Natural killer cell (primary cell): ENCODE data around the gene ZMAT2. TPM values are rescaled to one million over a fixed set of nuclear protein-coding genes. Genes with fewer than 3 reads are reported as not detected.
"Not testable (repeated sequence)": the region's sequence is repeated elsewhere in the genome, so short reads cannot be mapped to it uniquely, and the experiment has no call there.

ENCODE experiments used
- ATAC-seq, 3 donors: fragments of 150-1000 bp in 2 of 3; fragments of 200-7000 bp in 1 of 3; cut with Tn5 transposase; 1 replicate in 1 of 3; 2 replicates in 2 of 3; pipeline ENCODE4 v1.10.0; 2021; ENCODE audit warnings: mild to moderate bottlenecking in 2 of 3, moderate library complexity in 2 of 3
- DNase-seq, 2 donors: peaks; one replicate each; pipeline versions ENCODE4 v3.0.0 to v3.0.0-alpha.2; 2013 to 2021; ENCODE audit warnings: mixed read lengths in 1 of 2
- H3K27ac ChIP-seq: one replicate; pipeline ENCODE4 v1.5.1; 2013; ENCODE audit warnings: mild to moderate bottlenecking, low read length
- H3K27me3 ChIP-seq: one replicate; pipeline ENCODE4 v1.6.1; 2013; ENCODE audit warnings: low read length; ENCODE audit not compliant: control insufficient read depth, insufficient read depth
- H3K36me3 ChIP-seq: one replicate; pipeline ENCODE4 v1.6.1; 2013; ENCODE audit warnings: low read length; ENCODE audit not compliant: control insufficient read depth, insufficient read depth
- H3K4me1 ChIP-seq: one replicate; pipeline ENCODE4 v1.6.1; 2013; ENCODE audit warnings: low read length; ENCODE audit not compliant: control insufficient read depth, insufficient read depth
- H3K4me3 ChIP-seq: one replicate; pipeline ENCODE4 v1.5.1; 2013; ENCODE audit warnings: low read length
- H3K9me3 ChIP-seq: one replicate; pipeline ENCODE4 v1.6.1; 2013; ENCODE audit warnings: low read length; ENCODE audit not compliant: control insufficient read depth, insufficient read depth
- H3K27ac Mint-ChIP-seq, 2 donors: one replicate each; pipeline ENCODE4 v1.8.0; 2022; ENCODE audit warnings: mild to moderate bottlenecking in 2 of 2, mixed read lengths in 2 of 2, moderate library complexity in 1 of 2
- H3K27me3 Mint-ChIP-seq, 2 donors: one replicate each; pipeline ENCODE4 v1.8.0; 2022; ENCODE audit warnings: low read depth in 2 of 2, mixed read lengths in 2 of 2
- H3K36me3 Mint-ChIP-seq: one replicate; pipeline ENCODE4 v1.8.0; 2022; ENCODE audit warnings: mixed read lengths
- H3K4me1 Mint-ChIP-seq, 2 donors: one replicate each; pipeline ENCODE4 v1.8.0; 2022; ENCODE audit warnings: mixed read lengths in 2 of 2
- H3K4me3 Mint-ChIP-seq: one replicate; pipeline ENCODE4 v1.8.0; 2022; ENCODE audit warnings: mild to moderate bottlenecking, moderate library complexity, mixed read lengths
- H3K9me3 Mint-ChIP-seq, 2 donors: one replicate each; pipeline ENCODE4 v1.8.0; 2022; ENCODE audit warnings: mixed read lengths in 2 of 2
- WGBS: methylation state at CpG from one replicate; pipeline ENCODE4 v1.1.7; 2013; ENCODE audit warnings: missing lambda C conversion rate; ENCODE audit not compliant: insufficient coverage; 5-methylcytosine and 5-hydroxymethylcytosine counted together
- intact Hi-C: fragments of 100-400 bp; cut with micrococcal nuclease; formaldehyde crosslinking; loops from one replicate; pipeline ENCODE4 v1.14.2; 2022
- total RNA-seq, 4 donors: library from RNA; stranded (reverse); fragments of 120-200 nt in 1 of 4; gene quantifications; one replicate each; pipeline versions ENCODE4 v1.2.3 to v1.2.4, GENCODE V29; 2013 to 2022
- TF ChIP-seq, protein P1 (sequence below): fragments of 200-600 bp; IDR thresholded peaks from one replicate; pipeline ENCODE4 v1.8.0; 2022; ENCODE audit warnings: antibody characterized with exemption

ZMAT2 gene
- total RNA-seq, 3 donors from 2014 or later (not counting 1 experiment from before 2014, with no cell fraction given): 47.0 to 50.4 (median 49.5) TPM

DNA sequence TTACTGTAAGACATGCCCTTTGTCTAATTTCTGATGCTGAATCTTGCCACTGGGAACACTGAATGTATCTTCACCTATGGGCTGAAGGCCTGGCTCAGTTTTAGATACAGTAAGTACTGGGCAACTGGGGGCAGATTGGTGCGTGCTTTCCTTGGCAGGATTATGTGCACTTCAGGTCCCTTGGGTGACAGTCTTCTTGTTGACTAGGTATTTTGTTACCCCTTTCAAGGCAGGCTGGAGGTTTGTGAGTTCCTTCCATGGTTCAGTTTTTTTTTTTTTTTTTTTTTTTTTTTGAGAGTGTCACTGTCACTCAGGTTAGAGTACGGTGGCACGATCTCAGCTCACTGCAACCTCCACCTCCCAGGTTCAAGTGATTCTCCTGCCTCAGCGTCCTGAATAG is 7.6 kb downstream of the ZMAT2 start:
- H3K9me3 ChIP-seq: no peaks in the 10 kb centered on the region
- Mint-ChIP-seq H3K36me3 (peaks cover 19% of the 10 kb centered on the region), H3K27me3 (peaks cover 6 to 10% of the 10 kb centered on the region in 2 donors), H3K27ac (peak overlapping the region; percentile 10 to 59), H3K4me3 (no peak overlapping the region), H3K4me1 (peaks cover 13 to 26% of the 10 kb centered on the region in 2 donors), H3K9me3 (no peaks in the 10 kb centered on the region)
- WGBS: 100% methylated on average over 4 of the region's 4 CpGs
- ATAC-seq (no peak), DNase-seq (no peak)
- peaks cover 39% of the 10 kb centered on the region for H3K36me3 ChIP-seq
- TF ChIP-seq, protein P1, sequence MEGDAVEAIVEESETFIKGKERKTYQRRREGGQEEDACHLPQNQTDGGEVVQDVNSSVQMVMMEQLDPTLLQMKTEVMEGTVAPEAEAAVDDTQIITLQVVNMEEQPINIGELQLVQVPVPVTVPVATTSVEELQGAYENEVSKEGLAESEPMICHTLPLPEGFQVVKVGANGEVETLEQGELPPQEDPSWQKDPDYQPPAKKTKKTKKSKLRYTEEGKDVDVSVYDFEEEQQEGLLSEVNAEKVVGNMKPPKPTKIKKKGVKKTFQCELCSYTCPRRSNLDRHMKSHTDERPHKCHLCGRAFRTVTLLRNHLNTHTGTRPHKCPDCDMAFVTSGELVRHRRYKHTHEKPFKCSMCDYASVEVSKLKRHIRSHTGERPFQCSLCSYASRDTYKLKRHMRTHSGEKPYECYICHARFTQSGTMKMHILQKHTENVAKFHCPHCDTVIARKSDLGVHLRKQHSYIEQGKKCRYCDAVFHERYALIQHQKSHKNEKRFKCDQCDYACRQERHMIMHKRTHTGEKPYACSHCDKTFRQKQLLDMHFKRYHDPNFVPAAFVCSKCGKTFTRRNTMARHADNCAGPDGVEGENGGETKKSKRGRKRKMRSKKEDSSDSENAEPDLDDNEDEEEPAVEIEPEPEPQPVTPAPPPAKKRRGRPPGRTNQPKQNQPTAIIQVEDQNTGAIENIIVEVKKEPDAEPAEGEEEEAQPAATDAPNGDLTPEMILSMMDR: no peak
- intact Hi-C loops: no loop called here
- no peak overlapping the region for H3K4me3 ChIP-seq
- H3K27me3 ChIP-seq: no peaks in the 10 kb centered on the region
- H3K27ac ChIP-seq: no peak overlapping the region
- peaks cover 9% of the 10 kb centered on the region for H3K4me1 ChIP-seq

GRCh38 chr5:140708787-140709186 is 8.5 kb downstream of the ZMAT2 start:
- Mint-ChIP-seq H3K27me3 (peaks cover 6 to 10% of the 10 kb centered on the region in 2 donors), H3K4me1 (peaks cover 13 to 26% of the 10 kb centered on the region in 2 donors), H3K4me3 (peak overlapping the region; percentile 100), H3K36me3 (peaks cover 16% of the 10 kb centered on the region), H3K27ac (peak overlapping the region; percentile 99 to 100)
- H3K4me3 ChIP-seq, H3K9me3 ChIP-seq, intact Hi-C loops, ATAC-seq, H3K27ac ChIP-seq, H3K9me3 Mint-ChIP-seq, H3K27me3 ChIP-seq, H3K4me1 ChIP-seq, DNase-seq: not testable (repeated sequence)
- WGBS: 93% methylated on average over 9 of the region's 9 CpGs
- peaks cover 30% of the 10 kb centered on the region for H3K36me3 ChIP-seq

GRCh38 chr5:140710899-140711552 is 10.8 kb downstream of the ZMAT2 start:
- Mint-ChIP-seq H3K4me1 (peaks cover 13 to 26% of the 10 kb centered on the region in 2 donors), H3K36me3 (peaks cover 10% of the 10 kb centered on the region), H3K27me3 (peaks cover 6 to 10% of the 10 kb centered on the region in 2 donors), H3K27ac (peak overlapping the region; percentile 99 to 100), H3K9me3 (no peaks in the 10 kb centered on the region), H3K4me3 (peak overlapping the region; percentile 100)
- ATAC-seq (peak; percentile 85 to 93 (median 86)), DNase-seq (peak; percentile 77 to 95)
- peaks cover 9% of the 10 kb centered on the region for H3K4me1 ChIP-seq
- H3K27me3 ChIP-seq: no peaks in the 10 kb centered on the region
- peak overlapping the region; percentile 98 for H3K4me3 ChIP-seq
- intact Hi-C loops: loop anchor here (1.0 to 2.0 kb wide), 3 partner anchors 11 to 310 kb away; partner anchors contain the start of genes ANKHD1, APBB3, SLC35A4 and ZMAT2
- H3K27ac ChIP-seq: peak overlapping the region; percentile 91
- TF ChIP-seq, protein P1: no peak
- 4% methylated on average over 26 of the region's 27 CpGs for WGBS
- peaks cover 8% of the 10 kb centered on the region for H3K36me3 ChIP-seq
- no peaks in the 10 kb centered on the region for H3K9me3 ChIP-seq

DNA sequence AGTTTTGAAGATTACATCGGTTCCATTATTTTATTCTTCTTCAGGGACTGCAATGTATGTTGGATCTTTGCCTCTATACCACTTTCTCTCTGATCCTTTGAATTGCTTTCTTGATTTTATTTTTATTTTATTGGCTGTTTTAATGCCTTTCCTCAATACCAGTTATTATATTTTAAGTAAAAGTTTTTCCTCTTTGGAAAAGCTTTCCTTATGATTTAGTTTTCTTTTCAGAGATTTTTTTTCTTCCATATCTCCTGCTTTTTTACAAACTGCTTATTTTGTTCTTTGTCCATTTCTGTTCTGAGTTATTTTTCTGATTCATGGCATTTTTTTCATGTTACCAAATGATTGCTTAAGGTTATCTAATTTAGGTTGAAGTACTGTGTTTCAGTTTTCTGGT is 11.5 kb downstream of the ZMAT2 start:
- no peaks in the 10 kb centered on the region for H3K9me3 ChIP-seq
- WGBS: no CpG with 5 or more reads among the region's 1 CpG
- DNase-seq (no peak), ATAC-seq (no peak)
- peak overlapping the region; percentile 91 for H3K27ac ChIP-seq
- peak overlapping the region; percentile 100 for H3K4me3 Mint-ChIP-seq
- H3K9me3 Mint-ChIP-seq: no peaks in the 10 kb centered on the region
- intact Hi-C loops: loop anchor here (1.0 to 2.0 kb wide), 3 partner anchors 11 to 310 kb away; partner anchors contain the start of genes ANKHD1, APBB3, SLC35A4 and ZMAT2
- H3K4me1 ChIP-seq: peaks cover 9% of the 10 kb centered on the region
- peaks cover 6 to 10% of the 10 kb centered on the region in 2 donors for H3K27me3 Mint-ChIP-seq
- TF ChIP-seq, protein P1: no peak
- peaks cover 13 to 26% of the 10 kb centered on the region in 2 donors for H3K4me1 Mint-ChIP-seq
- H3K27me3 ChIP-seq: no peaks in the 10 kb centered on the region
- peaks cover under 1% of the 10 kb centered on the region for H3K36me3 ChIP-seq
- peak overlapping the region; percentile 99 to 100 for H3K27ac Mint-ChIP-seq
- H3K36me3 Mint-ChIP-seq: peaks cover 10% of the 10 kb centered on the region
- H3K4me3 ChIP-seq: no peak overlapping the region
